H1 (cell line): ENCODE results near the gene PRRX2. TPM values are rescaled to one million over a fixed set of nuclear protein-coding genes. Genes with fewer than 3 reads are reported as not detected.

Source experiments
- CTCF ChIA-PET: fragments of 300-600 bp; sonication (Branson Sonifier 250); formaldehyde crosslinking; loops from one replicate; lab custom pipeline; 2021; ENCODE audit not compliant: partially characterized antibody; lab: Charles Lee
- POLR2A ChIA-PET: fragments of 300-600 bp; sonication (Branson Sonifier 250); formaldehyde crosslinking; loops from one replicate; lab custom pipeline; 2021; ENCODE audit warnings: inconsistent platforms; ENCODE audit not compliant: partially characterized antibody; lab: Charles Lee
- DNase-seq, 2 experiments: peaks; one replicate each; pipeline versions ENCODE4 v3.0.0 to v3.0.0-alpha.2; 2010 to 2022; ENCODE audit warnings: low spot score in 2 of 2, low read depth in 1 of 2, mixed read lengths in 1 of 2
- FAIRE-seq: peaks from 2 replicates; lab custom pipeline; 2011; peaks lifted over from hg19 to GRCh38; lab: Jason Lieb, UNC
- H2AFZ ChIP-seq: 2 replicates; pipeline ENCODE4 v1.8.1; 2012; ENCODE audit warnings: low read length, inconsistent platforms
- H2AK5ac ChIP-seq: 2 replicates; pipeline ENCODE4 v1.6.1; 2013; ENCODE audit warnings: low read depth, low read length
- H2BK120ac ChIP-seq: replicated peaks from 2 replicates; pipeline ENCODE3; 2013; ENCODE audit warnings: low read depth, low read length, inconsistent platforms
- H2BK12ac ChIP-seq: 2 replicates; pipeline ENCODE4 v1.6.1; 2013; ENCODE audit warnings: low read depth, low read length
- H2BK15ac ChIP-seq: 2 replicates; pipeline ENCODE4 v1.6.1; 2013; ENCODE audit warnings: low read length
- H2BK20ac ChIP-seq: 2 replicates; pipeline ENCODE4 v1.6.1; 2013; ENCODE audit warnings: low read length
- H2BK5ac ChIP-seq: 2 replicates; pipeline ENCODE4 v1.6.1; 2013; ENCODE audit warnings: low read depth, low read length
- H3K14ac ChIP-seq: 2 replicates; pipeline ENCODE4 v1.6.1; 2013; ENCODE audit warnings: inconsistent platforms; ENCODE audit not compliant: insufficient read length
- H3K18ac ChIP-seq: 2 replicates; pipeline ENCODE4 v1.6.1; 2013; ENCODE audit warnings: low read length; ENCODE audit errors: extremely low read depth
- H3K23ac ChIP-seq: 2 replicates; pipeline ENCODE4 v1.6.1; 2013; ENCODE audit warnings: inconsistent platforms; ENCODE audit not compliant: insufficient read length
- H3K23me2 ChIP-seq: 2 replicates; pipeline ENCODE4 v1.6.1; 2013; ENCODE audit warnings: low read depth, low read length
- H3K27ac ChIP-seq: 2 replicates; pipeline ENCODE4 v1.6.1; 2011; ENCODE audit warnings: low read depth, low read length, inconsistent platforms
- H3K27me3 ChIP-seq, 4 experiments: replicated peaks in 1 of 4; 1 replicate in 1 of 4; 2 replicates in 3 of 4; pipeline versions ENCODE4 v1.6.1 to v1.8.1; 2011 to 2013; ENCODE audit warnings: low read length in 3 of 4, mild to moderate bottlenecking in 3 of 4, inconsistent platforms in 2 of 4, mixed read lengths in 2 of 4, moderate library complexity in 1 of 4; ENCODE audit not compliant: control insufficient read depth in 3 of 4, insufficient read depth in 3 of 4; ENCODE audit errors: extremely low read depth in 1 of 4
- H3K36me3 ChIP-seq, 4 experiments: 2 replicates each; pipeline versions ENCODE4 v1.6.1 to v1.8.1; 2011 to 2013; ENCODE audit warnings: mild to moderate bottlenecking in 4 of 4, low read length in 3 of 4, moderate library complexity in 2 of 4, control low read depth in 1 of 4, inconsistent platforms in 1 of 4; ENCODE audit not compliant: insufficient read depth in 4 of 4, control insufficient read depth in 2 of 4
- H3K4ac ChIP-seq: replicated peaks from 2 replicates; pipeline ENCODE3; 2013; ENCODE audit warnings: low read length, low read depth, mixed read lengths, inconsistent platforms; ENCODE audit not compliant: insufficient read length
- H3K4me1 ChIP-seq, 4 experiments: replicated peaks in 1 of 4; 1 replicate in 1 of 4; 2 replicates in 3 of 4; pipeline versions ENCODE4 v1.6.1 to v1.8.1; 2011 to 2013; ENCODE audit warnings: low read length in 3 of 4, inconsistent platforms in 2 of 4, mixed read lengths in 1 of 4; ENCODE audit not compliant: insufficient read depth in 4 of 4, control insufficient read depth in 3 of 4
- H3K4me2 ChIP-seq, 2 experiments: 2 replicates each; pipeline versions ENCODE4 v1.6.1 to v1.8.1; 2011 to 2013; ENCODE audit warnings: low read depth in 2 of 2, low read length in 2 of 2, control low read depth in 1 of 2, inconsistent platforms in 1 of 2, mild to moderate bottlenecking in 1 of 2; ENCODE audit not compliant: insufficient read depth in 1 of 2
- H3K4me3 ChIP-seq, 4 experiments: fragments of 200-600, 300-600 bp in 1 of 4; sonication (generic), shearing (Covaris generic), sonication (Bioruptor Twin) in 1 of 4; 2 replicates each; pipeline versions ENCODE4 v1.5.1 to v1.8.1; 2011 to 2016; ENCODE audit warnings: low read length in 4 of 4, low read depth in 3 of 4, control low read depth in 2 of 4, inconsistent platforms in 2 of 4, mild to moderate bottlenecking in 2 of 4, mixed read lengths in 1 of 4, moderate library complexity in 1 of 4; ENCODE audit not compliant: insufficient read depth in 2 of 4; ENCODE audit errors: extremely low read depth in 1 of 4
- H3K56ac ChIP-seq: replicated peaks from 2 replicates; pipeline ENCODE3; 2013; ENCODE audit warnings: low read depth, mild to moderate bottlenecking, mixed read lengths, low read length, inconsistent platforms; ENCODE audit not compliant: insufficient read length
- H3K79me1 ChIP-seq: 2 replicates; pipeline ENCODE4 v1.6.1; 2013; ENCODE audit warnings: low read depth, low read length, control low read depth
- H3K79me2 ChIP-seq, 2 experiments: 2 replicates each; pipeline versions ENCODE4 v1.6.1 to v1.8.1; 2012 to 2013; ENCODE audit warnings: low read length in 2 of 2, mild to moderate bottlenecking in 2 of 2, inconsistent platforms in 1 of 2; ENCODE audit not compliant: insufficient read depth in 2 of 2, control insufficient read depth in 1 of 2
- H3K9ac ChIP-seq, 4 experiments: replicated peaks in 1 of 4; 1 replicate in 1 of 4; 2 replicates in 3 of 4; pipeline versions ENCODE4 v1.6.1 to v1.8.1; 2011 to 2013; ENCODE audit warnings: low read depth in 3 of 4, low read length in 3 of 4, control low read depth in 2 of 4, mild to moderate bottlenecking in 2 of 4, moderate library complexity in 2 of 4, inconsistent platforms in 1 of 4; ENCODE audit errors: extremely low read depth in 1 of 4
- H3K9me3 ChIP-seq, 2 experiments: 2 replicates each; pipeline versions ENCODE4 v1.6.1 to v1.8.1; 2012 to 2013; ENCODE audit warnings: mild to moderate bottlenecking in 2 of 2, moderate library complexity in 2 of 2, control low read depth in 1 of 2, inconsistent platforms in 1 of 2, low read depth in 1 of 2, low read length in 1 of 2, mixed read lengths in 1 of 2; ENCODE audit not compliant: insufficient read depth in 2 of 2
- H4K20me1 ChIP-seq, 2 experiments: replicated peaks in 1 of 2; 2 replicates each; pipeline versions ENCODE3 to v1.8.1; 2011 to 2013; ENCODE audit warnings: inconsistent platforms in 2 of 2, low read length in 2 of 2, mild to moderate bottlenecking in 1 of 2; ENCODE audit not compliant: insufficient read depth in 2 of 2, control insufficient read depth in 1 of 2
- H4K5ac ChIP-seq: 2 replicates; pipeline ENCODE4 v1.6.1; 2013; ENCODE audit warnings: low read length, low read depth, mixed read lengths, inconsistent platforms; ENCODE audit not compliant: insufficient read length
- H4K8ac ChIP-seq: 2 replicates; pipeline ENCODE4 v1.8.0; 2013; ENCODE audit warnings: mild to moderate bottlenecking, moderate library complexity, low read length, inconsistent platforms; ENCODE audit not compliant: insufficient read depth; ENCODE audit errors: extremely low read depth
- H4K91ac ChIP-seq: replicated peaks from 2 replicates; pipeline ENCODE3; 2013; ENCODE audit warnings: low read length, mixed read lengths, inconsistent platforms; ENCODE audit not compliant: insufficient read length
- BRCA1 ChIP-seq: IDR thresholded peaks from 2 replicates; pipeline ENCODE4 v1.6.1; 2012; ENCODE audit warnings: low read depth, low read length, improper control_type of control experiment
- EP300 ChIP-seq, 2 experiments: IDR thresholded peaks; 1 replicate in 1 of 2; 2 replicates in 1 of 2; pipeline ENCODE4 v1.6.1; 2011 to 2012; ENCODE audit warnings: low read depth in 2 of 2, low read length in 2 of 2, mild to moderate bottlenecking in 2 of 2, borderline replicate concordance in 1 of 2, inconsistent platforms in 1 of 2, moderate library complexity in 1 of 2
- RBBP5 ChIP-seq: IDR thresholded peaks from 2 replicates; pipeline ENCODE4 v1.7.1; 2012; ENCODE audit warnings: low read depth, mild to moderate bottlenecking, inconsistent platforms, low read length, moderate library complexity, borderline replicate concordance
- TCF12 ChIP-seq: IDR thresholded peaks from 2 replicates; pipeline ENCODE4 v1.6.1; 2011; ENCODE audit warnings: low read depth, mild to moderate bottlenecking, low read length
- YY1 ChIP-seq: IDR thresholded peaks from 2 replicates; pipeline ENCODE4 v1.6.1; 2011; ENCODE audit warnings: low read depth, mild to moderate bottlenecking, low read length
- WGBS, 2 experiments: shearing (Covaris generic) in 1 of 2; methylation state at CpG; one replicate each; pipeline versions ENCODE4 v1.1.6 to v1.1.7; 2013 to 2015; ENCODE audit warnings: low lambda C conversion rate in 2 of 2, mixed read lengths in 2 of 2, inconsistent platforms in 1 of 2, low coverage in 1 of 2, missing lambda C conversion rate in 1 of 2; ENCODE audit not compliant: insufficient replicate concordance in 2 of 2, insufficient coverage in 1 of 2, insufficient read length in 1 of 2; ENCODE audit errors: extremely low coverage in 1 of 2, missing lambda C conversion rate in 1 of 2; 5-methylcytosine and 5-hydroxymethylcytosine counted together
- polyA plus RNA-seq, 7 experiments: library from polyadenylated mRNA; depleted of rRNA in 3 of 7; stranded (reverse) in 5 of 7; unstranded in 2 of 7; fragments of >200 nt in 5 of 7; fragments of 200-250 nt in 2 of 7; gene quantifications; 1 replicate in 5 of 7; 2 replicates in 1 of 7; 4 replicates in 1 of 7; pipeline versions ENCODE4 v1.2.1 to v1.2.3, GENCODE V29; 2011 to 2013; ENCODE audit warnings: missing spikeins in 2 of 7, mixed read lengths in 2 of 7
- total RNA-seq: library from RNA; stranded (reverse); fragmentation: NEBNext Ultra II Directional; extraction: Animal tissue kit (Norgen Biotek cat#: 25700); gene quantifications from 2 replicates; pipeline ENCODE4 v1.2.1, GENCODE V29; 2021
- TF ChIP-seq, protein P1 (sequence below): IDR thresholded peaks from 2 replicates; pipeline ENCODE4 v1.6.1; 2012; ENCODE audit warnings: inconsistent platforms
- TF ChIP-seq, protein P2 (sequence below), 3 experiments: IDR thresholded peaks; 1 replicate in 2 of 3; 2 replicates in 1 of 3; pipeline versions ENCODE4 v1.5.1 to v1.6.1; 2011; ENCODE audit warnings: low read length in 3 of 3, mild to moderate bottlenecking in 3 of 3, inconsistent platforms in 2 of 3, low read depth in 1 of 3, moderate library complexity in 1 of 3; ENCODE audit not compliant: insufficient read depth in 1 of 3; ENCODE audit errors: control extremely low read depth in 1 of 3

Gene PRRX2
- total and polyA plus RNA-seq, 2 of the 8 experiments (the other 6 are each of a cell fraction or from before 2014, with no cell fraction given), result 5.8 to 9.2 TPM

DNA sequence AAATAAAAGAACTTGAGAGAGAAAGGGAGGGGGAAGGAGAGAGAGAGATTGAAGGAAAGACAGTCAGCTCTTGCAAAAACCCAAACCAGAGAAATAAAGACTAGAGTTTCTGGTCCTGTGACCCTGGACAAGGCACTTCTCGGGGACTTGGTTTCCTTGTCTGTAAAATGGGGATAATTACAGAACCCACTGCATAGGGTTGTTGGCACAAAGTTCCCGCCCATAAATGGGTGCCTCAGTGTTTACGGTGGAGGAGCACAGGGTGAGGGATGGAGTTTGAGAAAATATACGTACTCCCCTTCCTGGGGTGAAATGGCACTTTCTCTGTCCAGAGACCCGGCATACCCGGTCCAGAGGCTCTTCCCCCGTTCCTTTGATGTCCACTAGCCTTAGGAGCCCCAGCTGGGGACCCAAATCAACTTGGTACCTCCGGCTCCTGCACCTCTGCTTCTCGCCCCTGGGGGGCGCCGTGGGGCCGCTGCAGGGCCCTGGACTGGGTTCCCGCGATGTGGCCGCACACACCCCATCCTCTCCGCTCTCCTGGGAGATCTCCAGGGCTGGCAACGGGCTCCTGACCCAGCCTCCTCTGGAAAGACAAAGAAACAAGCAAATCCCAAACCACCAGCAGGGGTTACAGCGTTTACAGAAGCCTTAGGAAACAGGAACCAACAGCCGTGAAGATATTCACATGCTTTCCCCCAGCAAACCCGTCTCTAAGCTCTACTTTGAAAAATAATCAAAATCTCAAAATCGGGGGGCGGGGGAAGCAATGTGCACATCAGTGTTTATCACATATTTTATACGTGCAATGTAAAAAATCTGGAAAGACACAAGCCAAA, 61.1 kb downstream of the PRRX2 start:
- Histone ChIP-seq H2BK5ac (no peak overlapping the region), H3K4me2 (peak overlapping the region in 1 of 2 experiments; percentile 43; a peak in 1 of 4 replicates), H3K27me3 (no peaks in the 10 kb centered on the region), H3K18ac (peak overlapping the region; percentile 19; the same call in 1 of the 2 replicates), H3K9me3 (no peaks in the 10 kb centered on the region), H4K91ac (no peak overlapping the region), H2AFZ (0 out of 2 replicates have a peak overlapping the region, but pooled peaks have one; percentile 18), H3K4me3 (no peak overlapping the region), H3K27ac (no peak overlapping the region), H3K79me2 (no peaks in the 10 kb centered on the region), H3K23me2 (no peaks in the 10 kb centered on the region; the same call in 1 of the 2 replicates), H4K20me1 (no peaks in the 10 kb centered on the region), H2BK20ac (no peak overlapping the region), H3K36me3 (no peaks in the 10 kb centered on the region), H3K79me1 (no peaks in the 10 kb centered on the region), H3K23ac (no peak overlapping the region), H3K4ac (no peak overlapping the region), H3K14ac (no peak overlapping the region), H2BK120ac (no peak overlapping the region), H4K5ac (no peak overlapping the region), H2BK12ac (no peak overlapping the region), H3K4me1 (peaks cover 0 to 2% (median 0%) of the 10 kb centered on the region in 4 experiments; a peak in 1 of 7 replicates), H2AK5ac (no peak overlapping the region), H4K8ac (no peak overlapping the region), H3K56ac (no peak overlapping the region), H3K9ac (no peak overlapping the region), H2BK15ac (no peak overlapping the region)
- ChIA-PET CTCF (interaction anchor here (0.6 to 11.8 kb wide), 51 partner anchors 9 to 595 kb away, joined by 3 to 189 read pairs (median 4); partner anchors contain the start of genes ASB6 and PTGES), POLR2A (interaction anchor here (0.7 to 1.6 kb wide), 9 partner anchors 11 to 110 kb away, joined by 3 to 10 read pairs (median 3); no protein-coding TSS in a partner anchor)
- WGBS, 2 experiments, result 22% methylated on average over 23 of the region's 23 CpGs; no CpG with 5 or more reads in 1 of the 2 experiments
- FAIRE-seq (peak; percentile 91), DNase-seq (peak; percentile 76 to 93)
- TF ChIP-seq EP300 (IDR thresholded peaks at IDR 0.05; ENCODE audit: borderline replicate concordance in 1 of 2, low read depth in 2 of 2, low read length in 2 of 2) (0 out of 3 replicates have a peak, but pooled peaks of 1 of the 2 experiments have one; percentile 43), RBBP5 (no peak), BRCA1 (peak; percentile 60; the same call in 1 of the 2 replicates), TCF12 (0 out of 2 replicates have a peak, but pooled peaks have one; percentile 56), YY1 (peak; percentile 76)
- TF ChIP-seq, protein P1, sequence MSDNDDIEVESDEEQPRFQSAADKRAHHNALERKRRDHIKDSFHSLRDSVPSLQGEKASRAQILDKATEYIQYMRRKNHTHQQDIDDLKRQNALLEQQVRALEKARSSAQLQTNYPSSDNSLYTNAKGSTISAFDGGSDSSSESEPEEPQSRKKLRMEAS, result 0 out of 2 replicates have a peak, but pooled peaks have one; percentile 11
- TF ChIP-seq, protein P2, sequence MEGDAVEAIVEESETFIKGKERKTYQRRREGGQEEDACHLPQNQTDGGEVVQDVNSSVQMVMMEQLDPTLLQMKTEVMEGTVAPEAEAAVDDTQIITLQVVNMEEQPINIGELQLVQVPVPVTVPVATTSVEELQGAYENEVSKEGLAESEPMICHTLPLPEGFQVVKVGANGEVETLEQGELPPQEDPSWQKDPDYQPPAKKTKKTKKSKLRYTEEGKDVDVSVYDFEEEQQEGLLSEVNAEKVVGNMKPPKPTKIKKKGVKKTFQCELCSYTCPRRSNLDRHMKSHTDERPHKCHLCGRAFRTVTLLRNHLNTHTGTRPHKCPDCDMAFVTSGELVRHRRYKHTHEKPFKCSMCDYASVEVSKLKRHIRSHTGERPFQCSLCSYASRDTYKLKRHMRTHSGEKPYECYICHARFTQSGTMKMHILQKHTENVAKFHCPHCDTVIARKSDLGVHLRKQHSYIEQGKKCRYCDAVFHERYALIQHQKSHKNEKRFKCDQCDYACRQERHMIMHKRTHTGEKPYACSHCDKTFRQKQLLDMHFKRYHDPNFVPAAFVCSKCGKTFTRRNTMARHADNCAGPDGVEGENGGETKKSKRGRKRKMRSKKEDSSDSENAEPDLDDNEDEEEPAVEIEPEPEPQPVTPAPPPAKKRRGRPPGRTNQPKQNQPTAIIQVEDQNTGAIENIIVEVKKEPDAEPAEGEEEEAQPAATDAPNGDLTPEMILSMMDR (IDR thresholded peaks at IDR 0.05; ENCODE audit: control extremely low read depth in 1 of 3, insufficient read depth in 1 of 3, low read depth in 1 of 3, low read length in 3 of 3), result peak; percentile 80 to 96 (median 91)
